GM23338 (cell line): ENCODE measurements around the gene NSUN7. TPM values are rescaled to one million over a fixed set of nuclear protein-coding genes. Genes with fewer than 3 reads are reported as not detected.

Experiments
- ATAC-seq: fragments of 200-7000 bp; cut with Tn5 transposase; 3 replicates; pipeline ENCODE4 v1.9.1; 2020
- DNase-seq: peaks from one replicate; pipeline ENCODE4 v3.0.0-alpha.2; 2015; ENCODE audit warnings: low spot score
- H2AFZ ChIP-seq: fragments of 200-600 bp; sonication (generic); 2 replicates; pipeline ENCODE4 v1.8.0; 2016; ENCODE audit warnings: antibody characterized with exemption, mild to moderate bottlenecking, moderate library complexity
- H3F3A ChIP-seq: fragments of 200-600 bp; sonication (generic); replicated peaks from 2 replicates; pipeline ENCODE4 v1.8.0; 2017; ENCODE audit warnings: antibody characterized with exemption, mixed run types, low read depth
- H3K27ac ChIP-seq: fragments of 200-600 bp; sonication (generic); 2 replicates; pipeline ENCODE4 v1.6.1; 2016; ENCODE audit warnings: low read depth
- H3K27me3 ChIP-seq: fragments of 200-600 bp; sonication (generic); 2 replicates; pipeline ENCODE4 v1.8.0; 2016; ENCODE audit warnings: mild to moderate bottlenecking, mixed run types, moderate library complexity; ENCODE audit not compliant: insufficient read depth
- H3K36me3 ChIP-seq: fragments of 200-600 bp; sonication (generic); 2 replicates; pipeline ENCODE4 v1.8.0; 2016; ENCODE audit warnings: mild to moderate bottlenecking; ENCODE audit not compliant: insufficient read depth
- H3K4me1 ChIP-seq: fragments of 200-600 bp; sonication (generic); 2 replicates; pipeline ENCODE4 v1.8.0; 2016; ENCODE audit warnings: mild to moderate bottlenecking, moderate library complexity; ENCODE audit not compliant: insufficient read depth
- H3K4me2 ChIP-seq: fragments of 200-600 bp; sonication (generic); 2 replicates; pipeline ENCODE4 v1.7.1; 2017; ENCODE audit warnings: mixed run types
- H3K4me3 ChIP-seq: fragments of 200-600 bp; sonication (generic); 2 replicates; pipeline ENCODE4 v1.6.1; 2016; ENCODE audit warnings: mixed run types
- H3K79me2 ChIP-seq: fragments of 200-600 bp; sonication (generic); replicated peaks from 2 replicates; pipeline ENCODE4 v1.8.0; 2017; ENCODE audit warnings: mild to moderate bottlenecking; ENCODE audit not compliant: insufficient read depth
- H3K9me2 ChIP-seq: fragments of 200-600 bp; sonication (generic); 2 replicates; pipeline ENCODE4 v1.8.0; 2017; ENCODE audit not compliant: insufficient read depth
- H4K20me1 ChIP-seq: fragments of 200-600 bp; sonication (generic); replicated peaks from 2 replicates; pipeline ENCODE4 v1.8.0; 2017; ENCODE audit warnings: mild to moderate bottlenecking; ENCODE audit not compliant: insufficient read depth
- H3K27ac Mint-ChIP-seq: 2 replicates; pipeline ENCODE4 v1.8.0; 2020; ENCODE audit warnings: inconsistent platforms, mild to moderate bottlenecking, moderate library complexity, mixed read lengths
- H3K27me3 Mint-ChIP-seq: 3 replicates; pipeline ENCODE4 v1.8.0; 2022; ENCODE audit warnings: low read depth, mild to moderate bottlenecking, moderate library complexity, mixed read lengths, inconsistent platforms; ENCODE audit not compliant: insufficient read depth, poor library complexity
- H3K36me3 Mint-ChIP-seq: 3 replicates; pipeline ENCODE4 v1.8.0; 2021; ENCODE audit warnings: low read depth, mild to moderate bottlenecking, inconsistent platforms, moderate library complexity, mixed read lengths
- H3K4me1 Mint-ChIP-seq: 3 replicates; pipeline ENCODE4 v1.8.0; 2020; ENCODE audit warnings: mild to moderate bottlenecking, inconsistent platforms, mixed read lengths
- H3K4me3 Mint-ChIP-seq: 3 replicates; pipeline ENCODE4 v1.8.0; 2021; ENCODE audit warnings: moderate library complexity, mild to moderate bottlenecking, inconsistent platforms, mixed read lengths
- H3K9me3 Mint-ChIP-seq: 3 replicates; pipeline ENCODE4 v1.8.0; 2020; ENCODE audit warnings: moderate library complexity, mild to moderate bottlenecking, inconsistent platforms, mixed read lengths
- CREB1 ChIP-seq: fragments of 250-450 bp; sonication (Bioruptor Pico); IDR thresholded peaks from 2 replicates; pipeline ENCODE4 v1.5.0; 2020; ENCODE audit warnings: low read depth, mild to moderate bottlenecking, moderate library complexity
- ETS1 ChIP-seq: IDR thresholded peaks from 2 replicates; pipeline ENCODE4 v1.6.1; 2016; ENCODE audit warnings: antibody characterized with exemption
- EZH2phosphoT487 ChIP-seq: fragments of 200-600 bp; sonication (generic); IDR thresholded peaks from one replicate; pipeline ENCODE4 v1.8.1; 2018; ENCODE audit warnings: antibody characterized with exemption; ENCODE audit not compliant: unreplicated experiment
- JUNB ChIP-seq: IDR thresholded peaks from one replicate; pipeline ENCODE4 v1.6.1; 2016; ENCODE audit warnings: antibody characterized with exemption; ENCODE audit not compliant: unreplicated experiment
- NANOG ChIP-seq: IDR thresholded peaks from 2 replicates; pipeline ENCODE4 v1.6.1; 2016; ENCODE audit warnings: antibody characterized with exemption, borderline replicate concordance
- ZNF331 ChIP-seq: fragments of 250-450 bp; sonication (Bioruptor Pico); IDR thresholded peaks from 2 replicates; pipeline ENCODE4 v1.5.0; 2020; ENCODE audit warnings: low read depth, mild to moderate bottlenecking, moderate library complexity
- ZNF462 ChIP-seq: fragments of 250-450 bp; sonication (Bioruptor Pico); IDR thresholded peaks from 2 replicates; pipeline ENCODE4 v1.5.0; 2020; ENCODE audit warnings: mild to moderate bottlenecking, moderate library complexity
- polyA plus RNA-seq: library from polyadenylated mRNA; unstranded; fragments of >200 nt; fragmentation: Nextera tagmentation; extraction: Ambion mirVana; gene quantifications from 2 replicates; pipeline ENCODE4 v1.2.1, GENCODE V29; 2016
- total RNA-seq: library from RNA; depleted of rRNA; stranded (reverse); fragments of >200 nt; shearing (Covaris generic); gene quantifications from 2 replicates; pipeline ENCODE4 v1.2.3, GENCODE V29; 2014
- TF ChIP-seq, protein P1 (sequence below), 2 experiments: fragments of 200-600 bp in 1 of 2; sonication (generic) in 1 of 2; conservative IDR thresholded peaks; 2 replicates each; pipeline versions ENCODE4 v1.5.1 to v1.6.1; 2016 to 2017; ENCODE audit warnings: antibody characterized with exemption in 2 of 2, low read depth in 2 of 2, mild to moderate bottlenecking in 2 of 2, moderate library complexity in 1 of 2

The NSUN7 gene
- total and polyA plus RNA-seq, 2 experiments from 2014 or later, result 28.8 to 29.0 TPM

GRCh38 chr4:40789031-40789430 lies 39.3 kb downstream of the NSUN7 start:
- no peak overlapping the region for H3K4me2 ChIP-seq
- no peaks in the 10 kb centered on the region for H3F3A ChIP-seq
- no peaks in the 10 kb centered on the region; the same call in 1 of the 2 replicates for H3K9me2 ChIP-seq
- Mint-ChIP-seq H3K4me3 (no peak overlapping the region), H3K36me3 (peaks cover 3% of the 10 kb centered on the region; the same call in 1 of the 3 replicates), H3K27ac (no peak overlapping the region), H3K27me3 (peaks cover 7% of the 10 kb centered on the region), H3K9me3 (no peaks in the 10 kb centered on the region), H3K4me1 (peaks cover 4% of the 10 kb centered on the region; the same call in 2 of the 3 replicates)
- H3K79me2 ChIP-seq, result no peaks in the 10 kb centered on the region
- H3K4me3 ChIP-seq, result no peak overlapping the region
- ATAC-seq (no peak), DNase-seq (no peak)
- no peaks in the 10 kb centered on the region for H4K20me1 ChIP-seq
- H2AFZ ChIP-seq, result no peak overlapping the region
- H3K27ac ChIP-seq, result no peak overlapping the region
- TF ChIP-seq ETS1, result no peak
- no peak for TF ChIP-seq JUNB
- no peak for TF ChIP-seq ZNF331
- TF ChIP-seq CREB1 (CRISPR knock-in tag), result no peak
- TF ChIP-seq NANOG, result no peak
- TF ChIP-seq, protein P1, sequence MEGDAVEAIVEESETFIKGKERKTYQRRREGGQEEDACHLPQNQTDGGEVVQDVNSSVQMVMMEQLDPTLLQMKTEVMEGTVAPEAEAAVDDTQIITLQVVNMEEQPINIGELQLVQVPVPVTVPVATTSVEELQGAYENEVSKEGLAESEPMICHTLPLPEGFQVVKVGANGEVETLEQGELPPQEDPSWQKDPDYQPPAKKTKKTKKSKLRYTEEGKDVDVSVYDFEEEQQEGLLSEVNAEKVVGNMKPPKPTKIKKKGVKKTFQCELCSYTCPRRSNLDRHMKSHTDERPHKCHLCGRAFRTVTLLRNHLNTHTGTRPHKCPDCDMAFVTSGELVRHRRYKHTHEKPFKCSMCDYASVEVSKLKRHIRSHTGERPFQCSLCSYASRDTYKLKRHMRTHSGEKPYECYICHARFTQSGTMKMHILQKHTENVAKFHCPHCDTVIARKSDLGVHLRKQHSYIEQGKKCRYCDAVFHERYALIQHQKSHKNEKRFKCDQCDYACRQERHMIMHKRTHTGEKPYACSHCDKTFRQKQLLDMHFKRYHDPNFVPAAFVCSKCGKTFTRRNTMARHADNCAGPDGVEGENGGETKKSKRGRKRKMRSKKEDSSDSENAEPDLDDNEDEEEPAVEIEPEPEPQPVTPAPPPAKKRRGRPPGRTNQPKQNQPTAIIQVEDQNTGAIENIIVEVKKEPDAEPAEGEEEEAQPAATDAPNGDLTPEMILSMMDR (conservative IDR thresholded peaks at IDR 0.05; ENCODE audit: low read depth in 2 of 2), result no peak
- TF ChIP-seq ZNF462 (CRISPR knock-in tag), result no peak
- no peak for TF ChIP-seq EZH2phosphoT487
- H3K27me3 ChIP-seq, result no peaks in the 10 kb centered on the region
- no peaks in the 10 kb centered on the region; the same call in 1 of the 2 replicates for H3K36me3 ChIP-seq
- H3K4me1 ChIP-seq, result no peaks in the 10 kb centered on the region
